SK-N-SH (cell line): Measurements from ENCODE around the gene MRPS11. TPM values are rescaled to one million over a fixed set of nuclear protein-coding genes. Genes with fewer than 3 reads are reported as not detected.

Source experiments
- CTCF ChIA-PET: fragments of 300-600, 350-600 bp; formaldehyde crosslinking; extraction: SDS; loops from one replicate; lab custom pipeline; 2021; lab: Yijun Ruan, JAX
- POLR2A ChIA-PET: fragments of 350-600 bp; sonication (Branson Sonifier 250); formaldehyde crosslinking; extraction: SDS; loops from one replicate; lab custom pipeline; 2020; ENCODE audit warnings: antibody characterized with exemption, inconsistent platforms; lab: Yijun Ruan, JAX
- DNase-seq: peaks from one replicate; pipeline ENCODE4 v3.0.0; 2012
- H2AFZ ChIP-seq: fragments of 200-600 bp; sonication (generic); 2 replicates; pipeline ENCODE4 v1.8.1; 2016; ENCODE audit warnings: antibody characterized with exemption, mild to moderate bottlenecking, low read depth
- H3F3A ChIP-seq: fragments of 200-600 bp; sonication (generic); replicated peaks from 2 replicates; pipeline ENCODE3; 2016; ENCODE audit warnings: antibody characterized with exemption, mild to moderate bottlenecking; ENCODE audit not compliant: insufficient read depth
- H3K27ac ChIP-seq, 2 experiments: fragments of 200-500 bp in 1 of 2; fragments of 200-600 bp in 1 of 2; sonication (Bioruptor generic) in 1 of 2; sonication (generic), shearing (Covaris generic) in 1 of 2; 2 replicates each; pipeline versions ENCODE4 v1.5.1 to v1.6.1; 2014 to 2016; ENCODE audit warnings: low read depth in 2 of 2, inconsistent platforms in 1 of 2, low read length in 1 of 2, mild to moderate bottlenecking in 1 of 2, mixed read lengths in 1 of 2
- H3K27me3 ChIP-seq: fragments of 200-600 bp; sonication (generic), shearing (Covaris generic); 2 replicates; pipeline ENCODE4 v1.6.1; 2016; ENCODE audit warnings: mixed run types; ENCODE audit not compliant: insufficient read depth
- H3K36me3 ChIP-seq, 2 experiments: fragments of 200-500 bp in 1 of 2; fragments of 200-600 bp in 1 of 2; sonication (Bioruptor generic) in 1 of 2; sonication (generic) in 1 of 2; replicated peaks in 1 of 2; 2 replicates each; pipeline versions ENCODE3 to v1.5.1; 2014 to 2016; ENCODE audit warnings: low read length in 1 of 2, mild to moderate bottlenecking in 1 of 2; ENCODE audit not compliant: insufficient read depth in 2 of 2, control insufficient read depth in 1 of 2
- H3K4me1 ChIP-seq, 2 experiments: fragments of 200-500 bp in 1 of 2; fragments of 200-600 bp in 1 of 2; sonication (Bioruptor generic) in 1 of 2; sonication (generic), shearing (Covaris generic) in 1 of 2; 2 replicates each; pipeline versions ENCODE4 v1.5.1 to v1.6.1; 2014 to 2016; ENCODE audit warnings: low read depth in 1 of 2, low read length in 1 of 2, mixed run types in 1 of 2; ENCODE audit not compliant: insufficient read depth in 2 of 2, control insufficient read depth in 1 of 2
- H3K4me2 ChIP-seq: fragments of 200-600 bp; sonication (generic), shearing (Covaris generic); 2 replicates; pipeline ENCODE4 v1.6.1; 2017; ENCODE audit warnings: mixed run types
- H3K4me3 ChIP-seq, 2 experiments: fragments of 200-500 bp in 1 of 2; fragments of 200-600 bp in 1 of 2; sonication (Bioruptor generic) in 1 of 2; sonication (generic), shearing (Covaris generic) in 1 of 2; 2 replicates each; pipeline versions ENCODE4 v1.5.1 to v1.8.1; 2014 to 2016; ENCODE audit warnings: low read depth in 2 of 2, inconsistent platforms in 1 of 2, low read length in 1 of 2, mild to moderate bottlenecking in 1 of 2, mixed read lengths in 1 of 2, moderate library complexity in 1 of 2
- H3K79me2 ChIP-seq: fragments of 200-600 bp; sonication (generic); 2 replicates; pipeline ENCODE4 v1.8.1; 2017; ENCODE audit warnings: mild to moderate bottlenecking; ENCODE audit not compliant: insufficient read depth
- H3K9ac ChIP-seq: fragments of 200-600 bp; sonication (generic); 2 replicates; pipeline ENCODE4 v1.6.1; 2017; ENCODE audit warnings: mixed run types
- H3K9me2 ChIP-seq: fragments of 200-600 bp; sonication (generic); 2 replicates; pipeline ENCODE4 v1.6.1; 2017; ENCODE audit warnings: mixed run types
- H3K9me3 ChIP-seq: fragments of 200-600 bp; sonication (generic); 2 replicates; pipeline ENCODE4 v1.6.1; 2017; ENCODE audit warnings: mixed run types, mild to moderate bottlenecking, moderate library complexity
- H4K20me1 ChIP-seq: fragments of 200-600 bp; sonication (generic); 2 replicates; pipeline ENCODE4 v1.6.1; 2017; ENCODE audit warnings: mild to moderate bottlenecking, mixed run types; ENCODE audit not compliant: insufficient read depth
- FOSL2 ChIP-seq: IDR thresholded peaks from 2 replicates; pipeline ENCODE4 v1.4.0; 2012; ENCODE audit warnings: low read depth, mild to moderate bottlenecking, moderate library complexity, borderline replicate concordance
- FOXM1 ChIP-seq: IDR thresholded peaks from 2 replicates; pipeline ENCODE4 v1.4.0; 2012; ENCODE audit warnings: low read depth, mild to moderate bottlenecking
- MXI1 ChIP-seq: IDR thresholded peaks from 2 replicates; pipeline ENCODE4 v1.6.1; 2012; ENCODE audit warnings: mild to moderate bottlenecking, low read depth, low read length, improper control_type of control experiment
- RXRA ChIP-seq: IDR thresholded peaks from 2 replicates; pipeline ENCODE4 v1.4.0; 2012; ENCODE audit warnings: low read depth, mild to moderate bottlenecking, borderline replicate concordance
- TAF1 ChIP-seq: IDR thresholded peaks from 2 replicates; pipeline ENCODE4 v1.6.1; 2012; ENCODE audit warnings: low read depth, mild to moderate bottlenecking, low read length, moderate library complexity, borderline replicate concordance
- TEAD4 ChIP-seq: IDR thresholded peaks from 2 replicates; pipeline ENCODE4 v1.4.0; 2012; ENCODE audit warnings: mild to moderate bottlenecking, borderline replicate concordance; ENCODE audit not compliant: insufficient read depth
- YY1 ChIP-seq: IDR thresholded peaks from 2 replicates; pipeline ENCODE4 v1.4.0; 2012; ENCODE audit warnings: low read depth, mild to moderate bottlenecking
- WGBS: methylation state at CpG from one replicate; pipeline ENCODE4 v1.1.6; 2017; ENCODE audit warnings: low lambda C conversion rate; 5-methylcytosine and 5-hydroxymethylcytosine counted together
- polyA plus RNA-seq, 3 experiments: library from polyadenylated mRNA; depleted of rRNA; stranded (reverse); fragments of >200 nt; gene quantifications; 2 replicates each; pipeline ENCODE4 v1.2.3, GENCODE V29; 2012
- TF ChIP-seq, protein P1 (sequence below): fragments of 150-350 bp; IDR thresholded peaks from 2 replicates; pipeline ENCODE4 v1.6.1; 2016; ENCODE audit warnings: mild to moderate bottlenecking, low read depth, low read length
- TF ChIP-seq, protein P2 (sequence below): IDR thresholded peaks from 2 replicates; pipeline ENCODE4 v1.4.0; 2012; ENCODE audit warnings: low read depth
- TF ChIP-seq, protein P3 (sequence below): IDR thresholded peaks from 2 replicates; pipeline ENCODE4 v1.6.1; 2012; ENCODE audit warnings: mild to moderate bottlenecking, low read depth, low read length, moderate library complexity
- TF ChIP-seq, protein P4 (sequence below): IDR thresholded peaks from 2 replicates; pipeline ENCODE4 v1.4.0; 2012; ENCODE audit warnings: low read depth, borderline replicate concordance
- TF ChIP-seq, protein P5 (sequence below): fragments of 150-350 bp; IDR thresholded peaks from 2 replicates; pipeline ENCODE4 v1.6.1; 2017; ENCODE audit warnings: antibody characterized with exemption, low read length, low read depth, borderline replicate concordance

The MRPS11 gene
- polyA plus RNA-seq, 1 of the 3 experiments (the other 2 are of a cell fraction) = 101 TPM

DNA sequence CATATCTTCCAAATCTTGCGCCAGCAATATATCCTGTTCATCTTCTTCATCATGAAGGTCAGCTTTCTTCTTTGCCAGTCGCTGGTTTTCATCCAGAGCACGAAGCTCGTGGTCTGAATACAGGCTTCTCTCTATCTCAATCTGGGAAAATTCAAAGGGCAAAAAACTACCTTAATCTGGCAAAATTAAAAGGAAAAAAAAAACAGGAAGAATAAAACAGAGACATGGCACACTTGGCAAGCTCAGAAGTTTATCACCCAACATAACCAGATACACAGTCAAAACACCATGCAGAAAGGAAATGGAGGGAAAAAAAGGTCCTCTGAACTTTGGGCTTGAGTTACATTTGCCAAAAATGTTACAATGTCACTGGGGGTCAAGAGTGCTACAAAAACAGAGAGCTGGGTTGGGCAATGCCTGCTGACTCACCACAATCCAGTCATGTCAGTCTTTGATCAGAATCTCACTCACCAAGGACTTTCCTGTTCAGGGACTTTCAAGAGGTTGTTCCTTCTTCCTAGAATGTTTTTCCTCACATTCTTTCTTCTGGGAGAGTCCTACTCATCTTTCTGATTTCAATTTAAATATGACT, 1.8 kb upstream of the MRPS11 start:
- peak overlapping the region in 1 of 2 experiments; percentile 32; a peak in 2 of 4 replicates for H3K27ac ChIP-seq

More for the DNA sequence above, 1.8 kb upstream of the MRPS11 start:
- peaks cover 18 to 53% of the 10 kb centered on the region in 2 experiments for H3K36me3 ChIP-seq
- peaks cover 39% of the 10 kb centered on the region for H3K79me2 ChIP-seq
- POLR2A ChIA-PET = no interaction called here
- CTCF ChIA-PET = interaction anchor here (5.2 kb wide), 1 partner anchor 12 kb away, joined by 31 read pairs; no protein-coding TSS in a partner anchor
- 93% methylated on average over 4 of the region's 4 CpGs for WGBS
- peaks cover 9% of the 10 kb centered on the region for H3F3A ChIP-seq
- H3K4me2 ChIP-seq = peak overlapping the region; percentile 88
- peaks cover 8 to 17% of the 10 kb centered on the region in 2 experiments; a peak in 3 of 4 replicates for H3K4me1 ChIP-seq
- H3K27me3 ChIP-seq = no peaks in the 10 kb centered on the region
- peak overlapping the region in 1 of 2 experiments; percentile 94; a peak in 2 of 4 replicates for H3K4me3 ChIP-seq
- H2AFZ ChIP-seq = no peak overlapping the region
- H3K9me3 ChIP-seq = no peaks in the 10 kb centered on the region
- no peaks in the 10 kb centered on the region for H3K9me2 ChIP-seq
- TF ChIP-seq, protein P1, sequence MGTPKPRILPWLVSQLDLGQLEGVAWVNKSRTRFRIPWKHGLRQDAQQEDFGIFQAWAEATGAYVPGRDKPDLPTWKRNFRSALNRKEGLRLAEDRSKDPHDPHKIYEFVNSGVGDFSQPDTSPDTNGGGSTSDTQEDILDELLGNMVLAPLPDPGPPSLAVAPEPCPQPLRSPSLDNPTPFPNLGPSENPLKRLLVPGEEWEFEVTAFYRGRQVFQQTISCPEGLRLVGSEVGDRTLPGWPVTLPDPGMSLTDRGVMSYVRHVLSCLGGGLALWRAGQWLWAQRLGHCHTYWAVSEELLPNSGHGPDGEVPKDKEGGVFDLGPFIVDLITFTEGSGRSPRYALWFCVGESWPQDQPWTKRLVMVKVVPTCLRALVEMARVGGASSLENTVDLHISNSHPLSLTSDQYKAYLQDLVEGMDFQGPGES = no peak
- TF ChIP-seq FOSL2 = no peak
- no peak for TF ChIP-seq MXI1
- TF ChIP-seq, protein P2, sequence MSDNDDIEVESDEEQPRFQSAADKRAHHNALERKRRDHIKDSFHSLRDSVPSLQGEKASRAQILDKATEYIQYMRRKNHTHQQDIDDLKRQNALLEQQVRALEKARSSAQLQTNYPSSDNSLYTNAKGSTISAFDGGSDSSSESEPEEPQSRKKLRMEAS = no peak
- TF ChIP-seq, protein P3, sequence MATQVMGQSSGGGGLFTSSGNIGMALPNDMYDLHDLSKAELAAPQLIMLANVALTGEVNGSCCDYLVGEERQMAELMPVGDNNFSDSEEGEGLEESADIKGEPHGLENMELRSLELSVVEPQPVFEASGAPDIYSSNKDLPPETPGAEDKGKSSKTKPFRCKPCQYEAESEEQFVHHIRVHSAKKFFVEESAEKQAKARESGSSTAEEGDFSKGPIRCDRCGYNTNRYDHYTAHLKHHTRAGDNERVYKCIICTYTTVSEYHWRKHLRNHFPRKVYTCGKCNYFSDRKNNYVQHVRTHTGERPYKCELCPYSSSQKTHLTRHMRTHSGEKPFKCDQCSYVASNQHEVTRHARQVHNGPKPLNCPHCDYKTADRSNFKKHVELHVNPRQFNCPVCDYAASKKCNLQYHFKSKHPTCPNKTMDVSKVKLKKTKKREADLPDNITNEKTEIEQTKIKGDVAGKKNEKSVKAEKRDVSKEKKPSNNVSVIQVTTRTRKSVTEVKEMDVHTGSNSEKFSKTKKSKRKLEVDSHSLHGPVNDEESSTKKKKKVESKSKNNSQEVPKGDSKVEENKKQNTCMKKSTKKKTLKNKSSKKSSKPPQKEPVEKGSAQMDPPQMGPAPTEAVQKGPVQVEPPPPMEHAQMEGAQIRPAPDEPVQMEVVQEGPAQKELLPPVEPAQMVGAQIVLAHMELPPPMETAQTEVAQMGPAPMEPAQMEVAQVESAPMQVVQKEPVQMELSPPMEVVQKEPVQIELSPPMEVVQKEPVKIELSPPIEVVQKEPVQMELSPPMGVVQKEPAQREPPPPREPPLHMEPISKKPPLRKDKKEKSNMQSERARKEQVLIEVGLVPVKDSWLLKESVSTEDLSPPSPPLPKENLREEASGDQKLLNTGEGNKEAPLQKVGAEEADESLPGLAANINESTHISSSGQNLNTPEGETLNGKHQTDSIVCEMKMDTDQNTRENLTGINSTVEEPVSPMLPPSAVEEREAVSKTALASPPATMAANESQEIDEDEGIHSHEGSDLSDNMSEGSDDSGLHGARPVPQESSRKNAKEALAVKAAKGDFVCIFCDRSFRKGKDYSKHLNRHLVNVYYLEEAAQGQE = no peak
- no peak for TF ChIP-seq TAF1
- TF ChIP-seq, protein P4, sequence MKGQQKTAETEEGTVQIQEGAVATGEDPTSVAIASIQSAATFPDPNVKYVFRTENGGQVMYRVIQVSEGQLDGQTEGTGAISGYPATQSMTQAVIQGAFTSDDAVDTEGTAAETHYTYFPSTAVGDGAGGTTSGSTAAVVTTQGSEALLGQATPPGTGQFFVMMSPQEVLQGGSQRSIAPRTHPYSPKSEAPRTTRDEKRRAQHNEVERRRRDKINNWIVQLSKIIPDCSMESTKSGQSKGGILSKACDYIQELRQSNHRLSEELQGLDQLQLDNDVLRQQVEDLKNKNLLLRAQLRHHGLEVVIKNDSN = no peak
- TF ChIP-seq FOXM1 = no peak
- TF ChIP-seq YY1 = no peak
- no peak for TF ChIP-seq TEAD4
- TF ChIP-seq, protein P5, sequence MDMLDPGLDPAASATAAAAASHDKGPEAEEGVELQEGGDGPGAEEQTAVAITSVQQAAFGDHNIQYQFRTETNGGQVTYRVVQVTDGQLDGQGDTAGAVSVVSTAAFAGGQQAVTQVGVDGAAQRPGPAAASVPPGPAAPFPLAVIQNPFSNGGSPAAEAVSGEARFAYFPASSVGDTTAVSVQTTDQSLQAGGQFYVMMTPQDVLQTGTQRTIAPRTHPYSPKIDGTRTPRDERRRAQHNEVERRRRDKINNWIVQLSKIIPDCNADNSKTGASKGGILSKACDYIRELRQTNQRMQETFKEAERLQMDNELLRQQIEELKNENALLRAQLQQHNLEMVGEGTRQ = no peak
- TF ChIP-seq RXRA = no peak
- TF ChIP-seq, all 33 proteins: peak for 0
- Histone ChIP-seq H4K20me1 (no peaks in the 10 kb centered on the region), H3K9ac (peak overlapping the region; percentile 77)
- DNase-seq = no peak
